BJ (cell line): Measurements from ENCODE around the gene CIITA. TPM values are rescaled to one million over a fixed set of nuclear protein-coding genes. Genes with fewer than 3 reads are reported as not detected.

ENCODE experiments used
- CTCF ChIA-PET: fragments of 350-600 bp; formaldehyde crosslinking; extraction: SDS; loops from one replicate; lab custom pipeline; 2021; ENCODE audit warnings: antibody characterized with exemption, inconsistent platforms; lab: Yijun Ruan, JAX
- POLR2A ChIA-PET: fragments of 300-600 bp; sonication (Branson Sonifier 250); formaldehyde crosslinking; extraction: SDS; loops from one replicate; lab custom pipeline; 2021; ENCODE audit warnings: antibody characterized with exemption; lab: Charles Lee
- DNase-seq: peaks from one replicate; pipeline ENCODE4 v3.0.0-alpha.2; 2011; ENCODE audit warnings: low read depth
- H3K27me3 ChIP-seq: 2 replicates; pipeline ENCODE4 v1.6.0; 2011; ENCODE audit warnings: low read length; ENCODE audit not compliant: control insufficient read depth, insufficient read depth
- H3K36me3 ChIP-seq: 2 replicates; pipeline ENCODE4 v1.5.1; 2011; ENCODE audit warnings: low read length; ENCODE audit not compliant: control insufficient read depth, insufficient read depth
- H3K4me3 ChIP-seq: 2 replicates; pipeline ENCODE4 v1.5.1; 2011; ENCODE audit warnings: low read depth, mild to moderate bottlenecking, control low read depth, low read length
- CTCF ChIP-seq: IDR thresholded peaks from 2 replicates; pipeline ENCODE4 v1.5.1; 2011; ENCODE audit warnings: low read depth, mild to moderate bottlenecking, control low read depth, inconsistent platforms, low read length, moderate library complexity; ENCODE audit not compliant: insufficient read depth
- polyA plus RNA-seq: library from polyadenylated mRNA; depleted of rRNA; stranded (reverse); fragments of >200 nt; gene quantifications from 2 replicates; pipeline ENCODE4 v1.2.3, GENCODE V29; 2011

Gene CIITA
- polyA plus RNA-seq, 1 experiment: not detected

GRCh38 chr16:10831894-10832886 is 44.8 kb upstream of the CIITA start:
- DNase-seq: no peak
- peaks cover 3% of the 10 kb centered on the region for H3K27me3 ChIP-seq
- H3K36me3 ChIP-seq: no peaks in the 10 kb centered on the region
- no peak for TF ChIP-seq CTCF
- ChIA-PET CTCF (interaction anchor here (0.5 kb wide), 1 partner anchor 322 kb away, joined by 3 read pairs; no protein-coding TSS in a partner anchor), POLR2A (no interaction called here)
- no peak overlapping the region for H3K4me3 ChIP-seq

- no peak for DNase-seq
- ChIA-PET CTCF (interaction anchor here (0.5 kb wide), 1 partner anchor 323 kb away, joined by 3 read pairs; no protein-coding TSS in a partner anchor), POLR2A (no interaction called here)
- no peak overlapping the region for H3K4me3 ChIP-seq
- H3K27me3 ChIP-seq: peaks cover 3% of the 10 kb centered on the region
- no peaks in the 10 kb centered on the region for H3K36me3 ChIP-seq
- no peak for TF ChIP-seq CTCF
These were observed 43.7 kb upstream of the CIITA start for GRCh38 chr16:10833271-10833670.

- CTCF ChIA-PET: no interaction called here
- no peak for TF ChIP-seq CTCF
- Histone ChIP-seq H3K4me3 (no peak overlapping the region), H3K27me3 (peaks cover 6% of the 10 kb centered on the region), H3K36me3 (no peaks in the 10 kb centered on the region)
- DNase-seq: no peak
- POLR2A ChIA-PET: no interaction called here
These were observed 42.9 kb upstream of the CIITA start for GRCh38 chr16:10834130-10834529.

- no peak for DNase-seq
- TF ChIP-seq CTCF: no peak
- H3K36me3 ChIP-seq: no peaks in the 10 kb centered on the region
- ChIA-PET POLR2A (no interaction called here), CTCF (no interaction called here)
- H3K4me3 ChIP-seq: no peak overlapping the region
- H3K27me3 ChIP-seq: peaks cover 8% of the 10 kb centered on the region
These were observed 42.2 kb upstream of the CIITA start for GRCh38 chr16:10834766-10835165.

- H3K36me3 ChIP-seq: no peaks in the 10 kb centered on the region
- POLR2A ChIA-PET: no interaction called here
- DNase-seq: no peak
- H3K4me3 ChIP-seq: no peak overlapping the region
- CTCF ChIA-PET: interaction anchor here (0.7 kb wide), 1 partner anchor 22 kb away, joined by 3 read pairs; no protein-coding TSS in a partner anchor
- peaks cover 9% of the 10 kb centered on the region for H3K27me3 ChIP-seq
- TF ChIP-seq CTCF: no peak
These were observed 41.6 kb upstream of the CIITA start for GRCh38 chr16:10835281-10835931.
